ENCODE data around the gene SNU13. TPM values are rescaled to one million over a fixed set of nuclear protein-coding genes. Genes with fewer than 3 reads are reported as not detected.
"Not testable (repeated sequence)": the region's sequence is repeated elsewhere in the genome, so short reads cannot be mapped to it uniquely, and the experiment has no call there.

Gene SNU13
- polyA plus RNA-seq, 4 donors = 82.1 to 149 (median 113) TPM

- 75 to 86% (median 80%) methylated on average over 7 of the region's 7 CpGs for WGBS, 3 donors
- FAIRE-seq (no peak), DNase-seq (no peak)
- peaks cover 0 to 10% of the 10 kb centered on the region in 2 donors for H3K9me3 ChIP-seq (ENCODE audit: control insufficient read depth in 2 of 2, insufficient read depth in 1 of 2, low read depth in 1 of 2, low read length in 1 of 2)
- H3K36me3 ChIP-seq (ENCODE audit: control insufficient read depth in 3 of 3, insufficient read depth in 2 of 3, low read depth in 1 of 3, low read length in 3 of 3) = peaks cover 13 to 66% (median 28%) of the 10 kb centered on the region in 3 donors
- no peaks in the 10 kb centered on the region for H3K27me3 ChIP-seq (ENCODE audit: control insufficient read depth in 3 of 3, insufficient read depth in 3 of 3, low read length in 3 of 3)
- no peak overlapping the region for H3K27ac ChIP-seq (ENCODE audit: low read depth in 1 of 3, low read length in 2 of 3)
- no peak overlapping the region for H3K4me3 ChIP-seq (ENCODE audit: low read depth in 1 of 3, low read length in 3 of 3)
- H3K4me1 ChIP-seq (ENCODE audit: control insufficient read depth in 3 of 3, insufficient read depth in 2 of 3, low read depth in 1 of 3, low read length in 2 of 3) = no peaks in the 10 kb centered on the region
Observed at GRCh38 chr22:41636467-41636866, 52.2 kb downstream of the SNU13 start.

GRCh38 chr22:41634610-41635009, 54.1 kb downstream of the SNU13 start:
- peaks cover 0 to 15% of the 10 kb centered on the region in 2 donors for H3K9me3 ChIP-seq (ENCODE audit: control insufficient read depth in 2 of 2, insufficient read depth in 1 of 2, low read depth in 1 of 2, low read length in 1 of 2)
- H3K27me3 ChIP-seq (ENCODE audit: control insufficient read depth in 3 of 3, insufficient read depth in 3 of 3, low read length in 3 of 3); DNase-seq; FAIRE-seq; H3K4me1 ChIP-seq (ENCODE audit: control insufficient read depth in 3 of 3, insufficient read depth in 2 of 3, low read depth in 1 of 3, low read length in 2 of 3); H3K27ac ChIP-seq (ENCODE audit: low read depth in 1 of 3, low read length in 2 of 3); H3K4me3 ChIP-seq (ENCODE audit: low read depth in 1 of 3, low read length in 3 of 3): not testable (repeated sequence)
- H3K36me3 ChIP-seq (ENCODE audit: control insufficient read depth in 3 of 3, insufficient read depth in 2 of 3, low read depth in 1 of 3, low read length in 3 of 3) = peaks cover 15 to 62% (median 27%) of the 10 kb centered on the region in 3 donors
- WGBS, 3 donors = 96 to 97% (median 96%) methylated on average over 8 of the region's 8 CpGs

GRCh38 chr22:41631615-41632014, 57.1 kb downstream of the SNU13 start:
- not testable (repeated sequence) for H3K4me1 ChIP-seq (ENCODE audit: control insufficient read depth in 3 of 3, insufficient read depth in 2 of 3, low read depth in 1 of 3, low read length in 2 of 3); DNase-seq; H3K27ac ChIP-seq (ENCODE audit: low read depth in 1 of 3, low read length in 2 of 3); H3K27me3 ChIP-seq (ENCODE audit: control insufficient read depth in 3 of 3, insufficient read depth in 3 of 3, low read length in 3 of 3); FAIRE-seq; H3K4me3 ChIP-seq (ENCODE audit: low read depth in 1 of 3, low read length in 3 of 3)
- 97 to 98% (median 98%) methylated on average over 7 to 13 of the region's 23 CpGs for WGBS, 3 donors
- Histone ChIP-seq H3K36me3 (ENCODE audit: control insufficient read depth in 3 of 3, insufficient read depth in 2 of 3, low read depth in 1 of 3, low read length in 3 of 3) (peaks cover 12 to 65% (median 20%) of the 10 kb centered on the region in 3 donors), H3K9me3 (ENCODE audit: control insufficient read depth in 2 of 2, insufficient read depth in 1 of 2, low read depth in 1 of 2, low read length in 1 of 2) (peaks cover 0 to 21% of the 10 kb centered on the region in 2 donors)

GRCh38 chr22:41631115-41631514, 57.6 kb downstream of the SNU13 start:
- FAIRE-seq; DNase-seq; H3K4me1 ChIP-seq (ENCODE audit: control insufficient read depth in 3 of 3, insufficient read depth in 2 of 3, low read depth in 1 of 3, low read length in 2 of 3); H3K27ac ChIP-seq (ENCODE audit: low read depth in 1 of 3, low read length in 2 of 3); H3K27me3 ChIP-seq (ENCODE audit: control insufficient read depth in 3 of 3, insufficient read depth in 3 of 3, low read length in 3 of 3); H3K4me3 ChIP-seq (ENCODE audit: low read depth in 1 of 3, low read length in 3 of 3): not testable (repeated sequence)
- peaks cover 0 to 21% of the 10 kb centered on the region in 2 donors for H3K9me3 ChIP-seq (ENCODE audit: control insufficient read depth in 2 of 2, insufficient read depth in 1 of 2, low read depth in 1 of 2, low read length in 1 of 2)
- 97 to 98% (median 97%) methylated on average over 5 to 25 of the region's 28 CpGs for WGBS, 3 donors
- H3K36me3 ChIP-seq (ENCODE audit: control insufficient read depth in 3 of 3, insufficient read depth in 2 of 3, low read depth in 1 of 3, low read length in 3 of 3) = peaks cover 9 to 66% (median 16%) of the 10 kb centered on the region in 3 donors

GRCh38 chr22:41625577-41625976, 63.1 kb downstream of the SNU13 start:
- DNase-seq (no peak), FAIRE-seq (no peak)
- H3K36me3 ChIP-seq (ENCODE audit: control insufficient read depth in 3 of 3, insufficient read depth in 2 of 3, low read depth in 1 of 3, low read length in 3 of 3) = peaks cover 4 to 73% (median 9%) of the 10 kb centered on the region in 3 donors
- no peak overlapping the region for H3K4me3 ChIP-seq (ENCODE audit: low read depth in 1 of 3, low read length in 3 of 3)
- 94 to 99% (median 96%) methylated on average over 7 of the region's 7 CpGs for WGBS, 3 donors
- H3K9me3 ChIP-seq (ENCODE audit: control insufficient read depth in 2 of 2, insufficient read depth in 1 of 2, low read depth in 1 of 2, low read length in 1 of 2) = peaks cover 0 to 9% of the 10 kb centered on the region in 2 donors
- H3K27me3 ChIP-seq (ENCODE audit: control insufficient read depth in 3 of 3, insufficient read depth in 3 of 3, low read length in 3 of 3) = no peaks in the 10 kb centered on the region
- H3K27ac ChIP-seq (ENCODE audit: low read depth in 1 of 3, low read length in 2 of 3) = no peak overlapping the region
- H3K4me1 ChIP-seq (ENCODE audit: control insufficient read depth in 3 of 3, insufficient read depth in 2 of 3, low read depth in 1 of 3, low read length in 2 of 3) = peaks cover 3 to 6% (median 4%) of the 10 kb centered on the region in 3 donors

Other genes with a start within 250 kb of the SNU13 start
- gene TOB2, start 242.1 kb downstream of the SNU13 start, polyA plus RNA-seq = 10 to 100 TPM; 15.1 to 63.9 (median 26.5) TPM
- gene PHF5A, start 220.2 kb downstream of the SNU13 start, polyA plus RNA-seq = 10 to 100 TPM; 39.6 to 62.7 (median 55.3) TPM
- 100 to 1,000 TPM; 126 to 294 (median 217) TPM for gene ACO2, start 219.8 kb downstream of the SNU13 start, polyA plus RNA-seq
- 10 to 100 TPM in 2 of 4 donors, 1 to 10 TPM in 2; 2.7 to 18.2 (median 9.5) TPM for gene POLR3H, start 144.4 kb downstream of the SNU13 start, polyA plus RNA-seq
- gene CSDC2, start 127.9 kb downstream of the SNU13 start, polyA plus RNA-seq = 1 to 10 TPM in 2 of 4 donors, under 1 TPM in 2; 0.45 to 2.7 (median 1.3) TPM
- gene PMM1, start 99.0 kb downstream of the SNU13 start, polyA plus RNA-seq = 100 to 1,000 TPM in 2 of 4 donors, 10 to 100 TPM in 2; 45.5 to 125 (median 90.4) TPM
- gene DESI1, start 67.8 kb downstream of the SNU13 start, polyA plus RNA-seq = 10 to 100 TPM; 16.5 to 33.4 (median 21.4) TPM
- gene XRCC6, start 67.6 kb downstream of the SNU13 start, polyA plus RNA-seq = 100 to 1,000 TPM; 138 to 248 (median 166) TPM
- gene MEI1, start 10.6 kb upstream of the SNU13 start, polyA plus RNA-seq = 10 to 100 TPM in 1 of 4 donors, 1 to 10 TPM in 3; 1.1 to 16.8 (median 4.2) TPM
- gene CCDC134, start 111.8 kb upstream of the SNU13 start, polyA plus RNA-seq = 1 to 10 TPM; 2.2 to 7.6 (median 3.7) TPM
- gene SREBF2, start 144.2 kb upstream of the SNU13 start, polyA plus RNA-seq = 10 to 100 TPM; 14.1 to 82.2 (median 48.1) TPM
- gene SHISA8, start 226.2 kb upstream of the SNU13 start, polyA plus RNA-seq = under 1 TPM in 2 of 4 donors, not detected in 2; 0.04 to 0.10 TPM
- gene TNFRSF13C, start 237.9 kb upstream of the SNU13 start, polyA plus RNA-seq = 1 to 10 TPM in 2 of 4 donors, under 1 TPM in 1, not detected in 1; 0.54 to 2.5 (median 1.3) TPM

Measured in small intestine (tissue), 7 donors.